HG03575 (cell line): ENCODE results near the gene CHDH.

Experiments used
- ATAC-seq: cut with Tn5 transposase; IDR thresholded peaks from one replicate; pipeline ENCODE4 v1.9.1; 2021; ENCODE audit not compliant: unreplicated experiment, insufficient number of reproducible peaks, low FRiP score; ENCODE audit errors: extremely low read depth

CHDH gene

DNA sequence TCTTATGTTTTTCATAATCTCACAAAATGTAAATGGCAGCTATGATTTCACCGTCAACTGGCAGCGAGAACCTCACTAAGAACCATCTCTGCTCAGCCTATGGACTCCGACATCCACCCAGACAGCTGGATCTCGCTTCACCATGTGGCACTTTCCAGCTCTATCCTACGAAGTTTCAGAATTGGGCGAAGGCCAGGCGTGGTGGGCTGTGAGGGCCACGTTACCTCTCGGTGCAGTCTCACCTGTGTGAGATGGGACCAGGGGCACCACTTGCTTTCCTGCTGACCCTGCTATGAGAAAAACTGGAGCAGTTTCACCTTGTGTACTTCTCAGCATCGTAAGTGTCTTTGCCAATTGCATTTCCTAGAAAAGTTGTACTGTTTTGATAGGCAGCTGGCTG lies 32.3 kb downstream of the CHDH start:
- ATAC-seq, result no peak

GRCh38 chr3:53813229-53813628 lies 33.0 kb downstream of the CHDH start:
- no peak for ATAC-seq

DNA sequence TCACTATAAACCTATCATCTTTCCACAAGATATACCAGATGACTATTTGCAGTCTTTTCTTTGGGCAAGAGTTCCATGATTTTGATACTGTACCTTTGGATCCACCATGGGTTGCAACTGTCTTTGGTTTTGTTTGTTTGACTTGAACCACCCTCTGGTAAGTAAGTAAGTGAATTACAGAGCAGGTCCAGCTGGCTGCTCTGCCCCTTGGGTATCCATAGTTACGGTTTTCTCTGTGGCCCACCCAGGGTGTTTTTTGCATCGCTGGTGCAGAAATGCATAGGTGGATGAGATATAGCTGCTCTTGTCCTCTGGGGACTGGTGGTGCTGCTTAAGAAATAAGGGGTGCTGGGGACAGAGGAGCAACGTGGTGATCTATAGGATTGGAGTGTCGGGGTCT lies 33.8 kb downstream of the CHDH start:
- ATAC-seq, result no peak

- no peak for ATAC-seq
These were observed 34.9 kb downstream of the CHDH start for GRCh38 chr3:53811143-53811927.

GRCh38 chr3:53809764-53810400 lies 36.3 kb downstream of the CHDH start:
- ATAC-seq, result no peak

GRCh38 chr3:53809267-53809666 lies 37.0 kb downstream of the CHDH start:
- ATAC-seq, result no peak

DNA sequence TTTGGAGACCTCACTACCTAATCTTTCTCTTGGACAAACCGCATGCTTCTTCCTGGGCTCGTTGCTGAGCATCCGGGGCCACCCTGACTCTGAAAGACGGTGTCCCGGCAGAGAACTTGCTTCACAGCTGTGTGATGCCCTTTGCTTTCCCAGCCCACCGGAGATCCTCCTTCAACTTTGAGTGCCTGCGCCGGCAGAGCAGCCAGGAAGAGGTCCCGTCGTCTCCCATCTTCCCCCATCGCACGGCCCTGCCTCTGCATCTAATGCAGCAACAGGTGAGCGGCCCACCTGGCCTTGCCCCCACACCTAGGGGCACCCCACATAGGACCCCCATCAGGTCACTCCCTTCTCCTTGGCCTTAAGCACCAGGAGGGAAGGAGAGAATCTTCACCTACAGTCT lies 37.7 kb downstream of the CHDH start:
- no peak for ATAC-seq

GRCh38 chr3:53807117-53807810 lies 39.0 kb downstream of the CHDH start:
- ATAC-seq, result no peak

- no peak for ATAC-seq
These were observed 39.8 kb downstream of the CHDH start for GRCh38 chr3:53806182-53807116.

DNA sequence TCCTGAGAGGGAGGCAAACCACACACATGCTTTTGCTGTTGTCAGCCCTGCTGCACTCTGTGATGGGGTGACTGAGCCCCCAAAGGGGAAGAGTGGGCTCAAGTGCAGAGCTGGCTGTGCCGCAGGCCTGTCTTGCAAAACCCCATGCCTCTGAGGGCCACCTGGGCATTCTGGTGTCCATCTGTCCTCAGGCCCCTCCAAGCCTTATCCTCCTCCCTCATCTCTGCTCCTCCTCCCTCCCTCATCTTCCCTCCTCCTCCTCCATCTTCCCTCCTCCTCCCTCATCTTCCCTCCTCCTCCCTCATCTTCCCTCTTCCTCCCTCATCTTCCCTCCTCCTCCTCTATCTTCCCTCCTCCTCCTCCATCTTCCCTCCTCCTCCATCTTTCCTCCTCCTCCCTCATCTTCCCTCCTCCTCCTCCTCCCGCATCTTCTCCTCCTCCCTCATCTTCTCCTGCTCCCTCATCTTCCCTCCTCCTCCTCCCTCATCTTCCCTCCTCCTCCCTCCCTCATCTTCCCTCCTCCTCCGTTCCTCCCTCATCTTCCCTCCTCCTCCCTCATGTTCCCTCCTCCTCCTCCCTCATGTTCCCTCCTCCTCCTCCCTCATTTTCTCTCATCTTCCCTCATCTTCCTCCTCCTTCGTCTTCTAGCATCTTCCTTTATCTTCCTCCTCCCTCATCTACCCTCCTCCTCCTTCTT lies 40.6 kb downstream of the CHDH start:
- no peak for ATAC-seq

GRCh38 chr3:53804697-53805462 lies 41.3 kb downstream of the CHDH start:
- ATAC-seq, result no peak

- ATAC-seq, result no peak
These were observed 42.2 kb downstream of the CHDH start for GRCh38 chr3:53803816-53804695.

DNA sequence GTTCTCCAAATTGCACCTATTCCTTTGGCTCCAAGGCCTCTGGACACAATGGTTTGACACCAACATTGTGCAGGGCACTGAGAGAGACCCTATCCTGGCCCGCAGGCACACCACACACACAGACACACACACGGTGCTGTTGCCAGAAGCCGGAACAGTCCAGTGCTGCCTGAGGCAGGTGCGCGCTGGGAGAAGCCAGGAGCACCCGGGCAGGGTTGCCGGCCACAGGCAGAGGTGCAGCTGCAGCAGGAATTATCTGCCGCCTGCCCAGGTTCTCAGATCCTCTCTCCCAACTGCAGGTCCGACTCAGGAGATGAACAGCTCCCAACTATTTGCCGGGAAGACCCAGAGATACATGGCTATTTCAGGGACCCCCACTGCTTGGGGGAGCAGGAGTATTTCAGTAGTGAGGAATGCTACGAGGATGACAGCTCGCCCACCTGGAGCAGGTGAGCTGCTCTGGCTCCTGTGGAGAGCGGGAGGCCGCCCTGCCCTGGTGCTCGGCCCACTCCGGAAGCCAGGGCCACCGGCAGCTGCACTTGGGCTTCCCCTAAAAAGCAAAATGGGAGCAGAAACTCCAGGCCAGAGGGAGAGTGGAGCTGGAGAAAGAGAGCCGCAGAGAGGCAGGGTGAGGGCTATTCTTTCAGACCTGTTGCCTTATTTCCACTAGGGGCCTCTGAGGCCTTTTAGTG lies 42.9 kb downstream of the CHDH start:
- no peak for ATAC-seq

GRCh38 chr3:53802256-53802880 lies 43.9 kb downstream of the CHDH start:
- no peak for ATAC-seq

- ATAC-seq, result no peak
These were observed 44.9 kb downstream of the CHDH start for GRCh38 chr3:53801319-53801718.
